MM.1S (cell line): Measurements from ENCODE around the gene MARK4.

Experiments
- EZH2 ChIP-seq: fragments of 300-600 bp; sonication (generic); optimal IDR thresholded peaks from 2 replicates; pipeline ENCODE3; 2017; ENCODE audit warnings: low read depth, mild to moderate bottlenecking, antibody characterized with exemption, low read length, mixed read lengths
- EZH2phosphoT487 ChIP-seq: fragments of 300-600 bp; sonication (generic); IDR thresholded peaks from 2 replicates; pipeline ENCODE4 v1.6.1; 2018; ENCODE audit warnings: antibody characterized with exemption, low read length
- TF ChIP-seq, protein P1 (sequence below): fragments of 300-600 bp; sonication (generic); IDR thresholded peaks from 2 replicates; pipeline ENCODE4 v1.5.1; 2016; ENCODE audit warnings: antibody characterized with exemption, low read length, mixed read lengths

DNA sequence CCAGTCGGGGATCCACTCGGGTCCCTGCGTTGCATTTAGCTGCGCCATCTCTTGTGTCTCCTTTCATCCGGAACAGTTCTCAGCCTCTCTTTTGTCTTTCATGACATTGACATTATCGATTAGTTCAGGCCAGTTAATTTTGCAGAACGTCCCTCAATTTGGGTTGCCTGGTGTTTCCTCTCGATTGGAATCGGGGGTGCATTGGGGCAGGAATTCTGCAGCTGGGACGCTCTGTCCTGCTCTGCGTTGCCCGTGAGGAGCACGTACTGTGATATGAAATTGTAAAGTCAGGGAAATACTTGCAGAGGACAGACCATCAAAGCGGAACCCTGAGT is 22.4 kb downstream of the MARK4 start:
- TF ChIP-seq EZH2 (no peak), EZH2phosphoT487 (no peak)
- TF ChIP-seq, protein P1, sequence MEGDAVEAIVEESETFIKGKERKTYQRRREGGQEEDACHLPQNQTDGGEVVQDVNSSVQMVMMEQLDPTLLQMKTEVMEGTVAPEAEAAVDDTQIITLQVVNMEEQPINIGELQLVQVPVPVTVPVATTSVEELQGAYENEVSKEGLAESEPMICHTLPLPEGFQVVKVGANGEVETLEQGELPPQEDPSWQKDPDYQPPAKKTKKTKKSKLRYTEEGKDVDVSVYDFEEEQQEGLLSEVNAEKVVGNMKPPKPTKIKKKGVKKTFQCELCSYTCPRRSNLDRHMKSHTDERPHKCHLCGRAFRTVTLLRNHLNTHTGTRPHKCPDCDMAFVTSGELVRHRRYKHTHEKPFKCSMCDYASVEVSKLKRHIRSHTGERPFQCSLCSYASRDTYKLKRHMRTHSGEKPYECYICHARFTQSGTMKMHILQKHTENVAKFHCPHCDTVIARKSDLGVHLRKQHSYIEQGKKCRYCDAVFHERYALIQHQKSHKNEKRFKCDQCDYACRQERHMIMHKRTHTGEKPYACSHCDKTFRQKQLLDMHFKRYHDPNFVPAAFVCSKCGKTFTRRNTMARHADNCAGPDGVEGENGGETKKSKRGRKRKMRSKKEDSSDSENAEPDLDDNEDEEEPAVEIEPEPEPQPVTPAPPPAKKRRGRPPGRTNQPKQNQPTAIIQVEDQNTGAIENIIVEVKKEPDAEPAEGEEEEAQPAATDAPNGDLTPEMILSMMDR, result no peak
